Activated CD4-positive, alpha-beta T cell treated with anti-CD3 and anti-CD28 coated beads for 36 hours (primary cell): ENCODE data around the gene RTP2. TPM values are rescaled to one million over a fixed set of nuclear protein-coding genes. Genes with fewer than 3 reads are reported as not detected.

Source experiments
- ATAC-seq: fragments of 200-7000 bp; cut with Tn5 transposase; one replicate; pipeline ENCODE4 v1.10.0; 2021; ENCODE audit warnings: mild to moderate bottlenecking, moderate library complexity
- CTCF ChIA-PET: fragments of 350-600 bp; sonication (Branson Sonifier 250); formaldehyde crosslinking; loops from one replicate; lab custom pipeline; 2021; ENCODE audit warnings: antibody characterized with exemption; lab: Charles Lee
- POLR2A ChIA-PET: fragments of 350-600 bp; sonication (Branson Sonifier 250); formaldehyde crosslinking; loops from one replicate; lab custom pipeline; 2021; ENCODE audit warnings: antibody characterized with exemption, inconsistent platforms; lab: Charles Lee
- DNase-seq: peaks from one replicate; pipeline ENCODE4 v3.0.0-alpha.2; 2020
- H3K27ac Mint-ChIP-seq: one replicate; pipeline ENCODE4 v1.8.0; 2021; ENCODE audit warnings: mixed read lengths
- H3K27me3 Mint-ChIP-seq: one replicate; pipeline ENCODE4 v1.8.0; 2021; ENCODE audit warnings: mixed read lengths
- H3K36me3 Mint-ChIP-seq: one replicate; pipeline ENCODE4 v1.8.0; 2021; ENCODE audit warnings: low read depth, mixed read lengths
- H3K4me1 Mint-ChIP-seq: one replicate; pipeline ENCODE4 v1.8.0; 2021; ENCODE audit warnings: mixed read lengths
- H3K4me3 Mint-ChIP-seq: one replicate; pipeline ENCODE4 v1.8.0; 2021; ENCODE audit warnings: mild to moderate bottlenecking, moderate library complexity, mixed read lengths
- H3K9me3 Mint-ChIP-seq: one replicate; pipeline ENCODE4 v1.8.0; 2021; ENCODE audit warnings: low read depth, mixed read lengths
- intact Hi-C, 2 experiments: fragments of 100-400 bp; cut with DNase I in 1 of 2; cut with micrococcal nuclease in 1 of 2; formaldehyde crosslinking; loops; one replicate each; pipeline versions ENCODE4 v1.14.2 to v1.15.1; 2022 to 2024; cut with DNase I, micrococcal nuclease
- total RNA-seq, 2 experiments: library from RNA; stranded (reverse); gene quantifications; one replicate each; pipeline ENCODE4 v1.2.3, GENCODE V29; 2021

Gene RTP2
- total RNA-seq, 2 experiments from 2014 or later: not detected

- Mint-ChIP-seq H3K27me3 (no peaks in the 10 kb centered on the region), H3K36me3 (no peaks in the 10 kb centered on the region), H3K4me1 (peaks cover 12% of the 10 kb centered on the region), H3K27ac (no peak overlapping the region), H3K9me3 (no peaks in the 10 kb centered on the region), H3K4me3 (no peak overlapping the region)
- ChIA-PET POLR2A (no interaction called here), CTCF (interaction anchor here (0.7 to 8.2 kb wide), 21 partner anchors 8 to 1434 kb away, joined by 3 to 81 read pairs (median 3); partner anchors contain the start of gene RTP2)
- DNase-seq (peak; percentile 82), ATAC-seq (peak; percentile 80)
- intact Hi-C loops: loop anchor here (1.0 kb wide), 4 partner anchors 35 to 494 kb away; no protein-coding TSS in a partner anchor
Observed at GRCh38 chr3:187714404-187714979, 12.1 kb upstream of the RTP2 start.

- Mint-ChIP-seq H3K27ac (no peak overlapping the region), H3K27me3 (no peaks in the 10 kb centered on the region), H3K4me1 (peaks cover 12% of the 10 kb centered on the region), H3K9me3 (no peaks in the 10 kb centered on the region), H3K36me3 (no peaks in the 10 kb centered on the region), H3K4me3 (no peak overlapping the region)
- ChIA-PET POLR2A (no interaction called here), CTCF (interaction anchor here (0.9 to 8.2 kb wide), 14 partner anchors 9 to 1435 kb away, joined by 3 to 81 read pairs (median 4); partner anchors contain the start of gene RTP2)
- ATAC-seq (peak; percentile 92), DNase-seq (peak; percentile 16)
- intact Hi-C loops: no loop called here
Observed at GRCh38 chr3:187713504-187713903, 11.1 kb upstream of the RTP2 start.

- no peaks in the 10 kb centered on the region for H3K9me3 Mint-ChIP-seq
- H3K27ac Mint-ChIP-seq: no peak overlapping the region
- intact Hi-C loops: no loop called here
- H3K4me1 Mint-ChIP-seq: peaks cover 8% of the 10 kb centered on the region
- H3K27me3 Mint-ChIP-seq: no peaks in the 10 kb centered on the region
- H3K4me3 Mint-ChIP-seq: no peak overlapping the region
- ChIA-PET POLR2A (no interaction called here), CTCF (interaction anchor here (0.8 to 8.2 kb wide), 3 partner anchors 30 to 390 kb away, joined by 3 to 81 read pairs (median 3); no protein-coding TSS in a partner anchor)
- ATAC-seq (no peak), DNase-seq (no peak)
- H3K36me3 Mint-ChIP-seq: no peaks in the 10 kb centered on the region
Observed at GRCh38 chr3:187709155-187709554, 6.8 kb upstream of the RTP2 start.

- Mint-ChIP-seq H3K4me3 (no peak overlapping the region), H3K36me3 (no peaks in the 10 kb centered on the region), H3K27me3 (no peaks in the 10 kb centered on the region), H3K9me3 (no peaks in the 10 kb centered on the region), H3K27ac (no peak overlapping the region), H3K4me1 (peaks cover 3% of the 10 kb centered on the region)
- no peak for DNase-seq
- CTCF ChIA-PET: interaction anchor here (0.8 to 8.2 kb wide), 2 partner anchors 92 to 390 kb away, joined by 3 to 81 read pairs; no protein-coding TSS in a partner anchor
- ATAC-seq: no peak
- POLR2A ChIA-PET: no interaction called here
- intact Hi-C loops: no loop called here
Observed at GRCh38 chr3:187708696-187709095, 6.3 kb upstream of the RTP2 start.

GRCh38 chr3:187706971-187707370, 4.6 kb upstream of the RTP2 start:
- no peak overlapping the region for H3K27ac Mint-ChIP-seq
- no peaks in the 10 kb centered on the region for H3K36me3 Mint-ChIP-seq
- POLR2A ChIA-PET: no interaction called here
- no peak for ATAC-seq
- no peaks in the 10 kb centered on the region for H3K4me1 Mint-ChIP-seq
- intact Hi-C loops: no loop called here
- no peak for DNase-seq
- CTCF ChIA-PET: no interaction called here
- H3K9me3 Mint-ChIP-seq: no peaks in the 10 kb centered on the region
- H3K4me3 Mint-ChIP-seq: no peak overlapping the region
- no peaks in the 10 kb centered on the region for H3K27me3 Mint-ChIP-seq

GRCh38 chr3:187705164-187705563, 2.8 kb upstream of the RTP2 start:
- H3K27ac Mint-ChIP-seq: no peak overlapping the region
- no peaks in the 10 kb centered on the region for H3K9me3 Mint-ChIP-seq

GRCh38 chr3:187700249-187700648, 2.1 kb downstream of the RTP2 start:
- Mint-ChIP-seq H3K9me3 (no peaks in the 10 kb centered on the region), H3K4me3 (no peak overlapping the region), H3K36me3 (no peaks in the 10 kb centered on the region), H3K27me3 (peaks cover 9% of the 10 kb centered on the region), H3K27ac (no peak overlapping the region), H3K4me1 (no peaks in the 10 kb centered on the region)
- ChIA-PET POLR2A (interaction anchor here (0.6 kb wide), 1 partner anchor 370 kb away, joined by 3 read pairs; no protein-coding TSS in a partner anchor), CTCF (interaction anchor here (0.6 to 4.8 kb wide), 3 partner anchors 14 to 610 kb away, joined by 3 to 30 read pairs (median 3); no protein-coding TSS in a partner anchor)
- DNase-seq: no peak
- ATAC-seq: no peak
- intact Hi-C loops: no loop called here

More at GRCh38 chr3:187705164-187705563, 2.8 kb upstream of the RTP2 start:
- Mint-ChIP-seq H3K4me1 (no peaks in the 10 kb centered on the region), H3K36me3 (no peaks in the 10 kb centered on the region), H3K4me3 (no peak overlapping the region), H3K27me3 (no peaks in the 10 kb centered on the region)
- ChIA-PET CTCF (interaction anchor here (1.0 to 1.4 kb wide), 2 partner anchors 10 to 385 kb away, joined by 3 to 4 read pairs; no protein-coding TSS in a partner anchor), POLR2A (interaction anchor here (0.5 kb wide), 1 partner anchor 743 kb away, joined by 3 read pairs; no protein-coding TSS in a partner anchor)
- no peak for ATAC-seq
- no peak for DNase-seq
- intact Hi-C loops: no loop called here

- H3K4me1 Mint-ChIP-seq: no peaks in the 10 kb centered on the region
Observed at GRCh38 chr3:187698499-187699399, 3.6 kb downstream of the RTP2 start.

GRCh38 chr3:187696021-187696420, 6.3 kb downstream of the RTP2 start:
- Mint-ChIP-seq H3K9me3 (no peaks in the 10 kb centered on the region), H3K27ac (no peak overlapping the region), H3K36me3 (no peaks in the 10 kb centered on the region), H3K27me3 (peaks cover 19% of the 10 kb centered on the region), H3K4me1 (no peaks in the 10 kb centered on the region), H3K4me3 (no peak overlapping the region)
- no peak for ATAC-seq
- CTCF ChIA-PET: interaction anchor here (0.7 to 3.1 kb wide), 3 partner anchors 17 to 1423 kb away, joined by 3 to 7 read pairs (median 3); no protein-coding TSS in a partner anchor
- intact Hi-C loops: no loop called here
- DNase-seq: no peak
- POLR2A ChIA-PET: no interaction called here

More at GRCh38 chr3:187698499-187699399, 3.6 kb downstream of the RTP2 start:
- no peaks in the 10 kb centered on the region for H3K9me3 Mint-ChIP-seq
- ChIA-PET POLR2A (no interaction called here), CTCF (interaction anchor here (0.6 kb wide), 1 partner anchor 379 kb away, joined by 3 read pairs; no protein-coding TSS in a partner anchor)
- no peak overlapping the region for H3K4me3 Mint-ChIP-seq
- no peaks in the 10 kb centered on the region for H3K36me3 Mint-ChIP-seq
- ATAC-seq (no peak), DNase-seq (no peak)
- H3K27ac Mint-ChIP-seq: no peak overlapping the region
- intact Hi-C loops: no loop called here
- H3K27me3 Mint-ChIP-seq: peaks cover 16% of the 10 kb centered on the region

GRCh38 chr3:187695449-187695848, 6.9 kb downstream of the RTP2 start:
- no peak overlapping the region for H3K27ac Mint-ChIP-seq
- H3K9me3 Mint-ChIP-seq: no peaks in the 10 kb centered on the region
- intact Hi-C loops: no loop called here
- ChIA-PET POLR2A (no interaction called here), CTCF (interaction anchor here (0.7 to 4.1 kb wide), 3 partner anchors 16 to 376 kb away, joined by 3 to 10 read pairs (median 7); no protein-coding TSS in a partner anchor)
- H3K27me3 Mint-ChIP-seq: peaks cover 19% of the 10 kb centered on the region
- no peaks in the 10 kb centered on the region for H3K4me1 Mint-ChIP-seq
- no peak overlapping the region for H3K4me3 Mint-ChIP-seq
- no peaks in the 10 kb centered on the region for H3K36me3 Mint-ChIP-seq
- DNase-seq: no peak
- ATAC-seq: no peak

GRCh38 chr3:187694801-187695200, 7.6 kb downstream of the RTP2 start:
- intact Hi-C loops: no loop called here
- POLR2A ChIA-PET: no interaction called here
- ATAC-seq (no peak), DNase-seq (no peak)
- Mint-ChIP-seq H3K27ac (no peak overlapping the region), H3K36me3 (no peaks in the 10 kb centered on the region), H3K4me3 (no peak overlapping the region), H3K4me1 (no peaks in the 10 kb centered on the region), H3K9me3 (no peaks in the 10 kb centered on the region), H3K27me3 (peaks cover 20% of the 10 kb centered on the region)
- CTCF ChIA-PET: interaction anchor here (3.1 to 4.1 kb wide), 2 partner anchors 15 to 376 kb away, joined by 7 to 10 read pairs; no protein-coding TSS in a partner anchor
